GM23338 (cell line): ENCODE measurements around the gene DNAH9. TPM values are rescaled to one million over a fixed set of nuclear protein-coding genes. Genes with fewer than 3 reads are reported as not detected.

Source experiments
- ATAC-seq: fragments of 200-7000 bp; cut with Tn5 transposase; 3 replicates; pipeline ENCODE4 v1.9.1; 2020
- DNase-seq: peaks from one replicate; pipeline ENCODE4 v3.0.0-alpha.2; 2015; ENCODE audit warnings: low spot score
- H2AFZ ChIP-seq: fragments of 200-600 bp; sonication (generic); 2 replicates; pipeline ENCODE4 v1.8.0; 2016; ENCODE audit warnings: antibody characterized with exemption, mild to moderate bottlenecking, moderate library complexity
- H3F3A ChIP-seq: fragments of 200-600 bp; sonication (generic); replicated peaks from 2 replicates; pipeline ENCODE4 v1.8.0; 2017; ENCODE audit warnings: antibody characterized with exemption, mixed run types, low read depth
- H3K27ac ChIP-seq: fragments of 200-600 bp; sonication (generic); 2 replicates; pipeline ENCODE4 v1.6.1; 2016; ENCODE audit warnings: low read depth
- H3K27me3 ChIP-seq: fragments of 200-600 bp; sonication (generic); 2 replicates; pipeline ENCODE4 v1.8.0; 2016; ENCODE audit warnings: mild to moderate bottlenecking, mixed run types, moderate library complexity; ENCODE audit not compliant: insufficient read depth
- H3K36me3 ChIP-seq: fragments of 200-600 bp; sonication (generic); 2 replicates; pipeline ENCODE4 v1.8.0; 2016; ENCODE audit warnings: mild to moderate bottlenecking; ENCODE audit not compliant: insufficient read depth
- H3K4me1 ChIP-seq: fragments of 200-600 bp; sonication (generic); 2 replicates; pipeline ENCODE4 v1.8.0; 2016; ENCODE audit warnings: mild to moderate bottlenecking, moderate library complexity; ENCODE audit not compliant: insufficient read depth
- H3K4me2 ChIP-seq: fragments of 200-600 bp; sonication (generic); 2 replicates; pipeline ENCODE4 v1.7.1; 2017; ENCODE audit warnings: mixed run types
- H3K4me3 ChIP-seq: fragments of 200-600 bp; sonication (generic); 2 replicates; pipeline ENCODE4 v1.6.1; 2016; ENCODE audit warnings: mixed run types
- H3K79me2 ChIP-seq: fragments of 200-600 bp; sonication (generic); replicated peaks from 2 replicates; pipeline ENCODE4 v1.8.0; 2017; ENCODE audit warnings: mild to moderate bottlenecking; ENCODE audit not compliant: insufficient read depth
- H3K9me2 ChIP-seq: fragments of 200-600 bp; sonication (generic); 2 replicates; pipeline ENCODE4 v1.8.0; 2017; ENCODE audit not compliant: insufficient read depth
- H4K20me1 ChIP-seq: fragments of 200-600 bp; sonication (generic); replicated peaks from 2 replicates; pipeline ENCODE4 v1.8.0; 2017; ENCODE audit warnings: mild to moderate bottlenecking; ENCODE audit not compliant: insufficient read depth
- H3K27ac Mint-ChIP-seq: 2 replicates; pipeline ENCODE4 v1.8.0; 2020; ENCODE audit warnings: inconsistent platforms, mild to moderate bottlenecking, moderate library complexity, mixed read lengths
- H3K27me3 Mint-ChIP-seq: 3 replicates; pipeline ENCODE4 v1.8.0; 2022; ENCODE audit warnings: low read depth, mild to moderate bottlenecking, moderate library complexity, mixed read lengths, inconsistent platforms; ENCODE audit not compliant: insufficient read depth, poor library complexity
- H3K36me3 Mint-ChIP-seq: 3 replicates; pipeline ENCODE4 v1.8.0; 2021; ENCODE audit warnings: low read depth, mild to moderate bottlenecking, inconsistent platforms, moderate library complexity, mixed read lengths
- H3K4me1 Mint-ChIP-seq: 3 replicates; pipeline ENCODE4 v1.8.0; 2020; ENCODE audit warnings: mild to moderate bottlenecking, inconsistent platforms, mixed read lengths
- H3K4me3 Mint-ChIP-seq: 3 replicates; pipeline ENCODE4 v1.8.0; 2021; ENCODE audit warnings: moderate library complexity, mild to moderate bottlenecking, inconsistent platforms, mixed read lengths
- H3K9me3 Mint-ChIP-seq: 3 replicates; pipeline ENCODE4 v1.8.0; 2020; ENCODE audit warnings: moderate library complexity, mild to moderate bottlenecking, inconsistent platforms, mixed read lengths
- CTCF ChIP-seq, 2 experiments: fragments of 200-600 bp in 1 of 2; sonication (generic) in 1 of 2; conservative IDR thresholded peaks; 2 replicates each; pipeline versions ENCODE4 v1.5.1 to v1.6.1; 2016 to 2017; ENCODE audit warnings: antibody characterized with exemption in 2 of 2, low read depth in 2 of 2, mild to moderate bottlenecking in 2 of 2, moderate library complexity in 1 of 2
- JUNB ChIP-seq: IDR thresholded peaks from one replicate; pipeline ENCODE4 v1.6.1; 2016; ENCODE audit warnings: antibody characterized with exemption; ENCODE audit not compliant: unreplicated experiment
- NANOG ChIP-seq: IDR thresholded peaks from 2 replicates; pipeline ENCODE4 v1.6.1; 2016; ENCODE audit warnings: antibody characterized with exemption, borderline replicate concordance
- ZNF114 ChIP-seq: fragments of 250-450 bp; sonication (Bioruptor Pico); IDR thresholded peaks from 2 replicates; pipeline ENCODE4 v1.5.0; 2020; ENCODE audit warnings: mild to moderate bottlenecking, moderate library complexity
- ZNF462 ChIP-seq: fragments of 250-450 bp; sonication (Bioruptor Pico); IDR thresholded peaks from 2 replicates; pipeline ENCODE4 v1.5.0; 2020; ENCODE audit warnings: mild to moderate bottlenecking, moderate library complexity
- polyA plus RNA-seq: library from polyadenylated mRNA; unstranded; fragments of >200 nt; fragmentation: Nextera tagmentation; extraction: Ambion mirVana; gene quantifications from 2 replicates; pipeline ENCODE4 v1.2.1, GENCODE V29; 2016
- total RNA-seq: library from RNA; depleted of rRNA; stranded (reverse); fragments of >200 nt; shearing (Covaris generic); gene quantifications from 2 replicates; pipeline ENCODE4 v1.2.3, GENCODE V29; 2014

Gene DNAH9
- total and polyA plus RNA-seq, 2 experiments from 2014 or later, result not detected

- TF ChIP-seq ZNF462, result no peak
- no peak for TF ChIP-seq JUNB
- no peak for TF ChIP-seq ZNF114
Observed at GRCh38 chr17:11643851-11644250, 45.6 kb downstream of the DNAH9 start (continued).

DNA sequence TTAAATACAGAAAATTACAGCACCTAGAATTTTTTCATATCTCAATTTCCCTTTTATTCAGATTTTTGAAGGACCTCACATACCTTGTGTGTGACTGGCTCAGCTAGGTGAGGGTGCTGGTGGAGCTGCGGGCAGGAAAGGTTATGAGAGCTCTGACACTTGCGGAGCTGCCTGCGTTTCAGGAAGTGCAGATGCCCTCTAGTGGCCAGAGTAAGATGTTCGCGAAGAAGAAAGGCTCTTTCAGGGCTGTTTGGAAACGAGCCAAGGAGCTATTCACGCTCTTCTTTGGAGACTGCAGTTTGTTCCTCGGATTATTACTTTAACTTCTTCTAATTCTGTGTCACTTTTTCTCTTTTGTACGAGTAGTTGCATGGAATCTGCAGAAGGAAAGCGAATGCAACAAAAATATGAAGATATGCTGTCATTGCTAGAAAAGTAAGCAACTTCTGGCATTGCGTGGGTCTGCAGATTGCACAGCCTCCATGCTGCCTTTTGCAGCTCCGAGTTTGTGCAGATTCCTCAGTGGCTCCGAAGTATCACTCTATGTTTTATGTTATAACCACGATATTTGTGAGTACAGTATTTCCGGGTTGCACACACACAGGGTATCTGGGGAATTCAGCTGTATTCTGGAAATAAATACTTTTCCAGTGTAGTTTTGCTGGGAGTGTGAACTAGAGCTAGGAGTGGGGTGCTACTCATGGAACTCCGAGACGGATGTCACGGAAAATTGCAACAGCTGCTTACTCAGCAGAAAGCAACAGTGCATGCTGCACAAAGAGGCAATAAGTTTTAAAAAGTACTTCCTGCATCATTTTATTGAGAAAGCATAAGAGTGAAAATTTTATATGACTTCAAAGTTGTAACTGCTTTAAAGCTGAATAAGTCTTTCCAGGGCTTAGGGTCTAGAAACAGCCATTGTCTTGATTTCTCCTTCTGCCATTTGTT, 46.3 kb downstream of the DNAH9 start:
- Mint-ChIP-seq H3K9me3 (peaks cover 98% of the 10 kb centered on the region), H3K4me1 (no peaks in the 10 kb centered on the region), H3K27me3 (peaks cover 3% of the 10 kb centered on the region), H3K4me3 (no peak overlapping the region), H3K27ac (no peak overlapping the region), H3K36me3 (peaks cover 34% of the 10 kb centered on the region)
- Histone ChIP-seq H3K27ac (no peak overlapping the region), H3K79me2 (no peaks in the 10 kb centered on the region), H3K36me3 (no peaks in the 10 kb centered on the region; the same call in 1 of the 2 replicates), H3K9me2 (no peaks in the 10 kb centered on the region), H3K27me3 (no peaks in the 10 kb centered on the region), H3K4me2 (no peak overlapping the region), H2AFZ (no peak overlapping the region), H3K4me3 (no peak overlapping the region), H3F3A (no peaks in the 10 kb centered on the region), H3K4me1 (no peaks in the 10 kb centered on the region), H4K20me1 (no peaks in the 10 kb centered on the region)
- DNase-seq, result peak; percentile 71
- no peak for ATAC-seq
- TF ChIP-seq NANOG (no peak), CTCF (conservative IDR thresholded peaks at IDR 0.05; ENCODE audit: low read depth in 2 of 2) (peak; percentile 57 to 68)
